GM12865 (cell line): ENCODE measurements around the gene PHTF2.

Experiments
- DNase-seq: peaks from one replicate; pipeline ENCODE4 v3.0.0; 2010; ENCODE audit warnings: low read depth
- H3K4me3 ChIP-seq: 2 replicates; pipeline ENCODE4 v1.5.1; 2011; ENCODE audit warnings: mild to moderate bottlenecking, low read depth, low read length, control low read depth
- TF ChIP-seq, protein P1 (sequence below): IDR thresholded peaks from 2 replicates; pipeline ENCODE4 v1.5.1; 2011; ENCODE audit warnings: low read length, control low read depth, low read depth, inconsistent platforms; ENCODE audit not compliant: insufficient read depth; ENCODE audit errors: missing control alignments

PHTF2 gene

DNA sequence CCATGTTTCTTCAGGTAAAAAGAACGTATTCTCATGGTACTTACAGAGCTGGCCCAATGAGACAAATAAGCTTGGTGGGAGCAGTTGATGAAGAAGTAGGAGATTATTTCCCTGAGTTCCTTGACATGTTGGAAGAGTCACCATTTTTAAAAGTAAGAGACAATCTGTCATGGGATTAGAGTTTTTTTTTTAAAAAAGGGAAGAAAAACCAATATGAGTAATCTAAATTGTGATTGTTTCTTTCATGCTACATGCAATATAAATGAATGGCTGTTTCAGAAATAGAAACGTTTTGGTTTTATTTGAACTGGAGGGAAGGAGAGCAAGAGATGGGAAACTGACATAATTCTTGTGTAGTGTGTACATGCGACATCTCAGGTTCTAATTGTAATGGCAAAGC is 33.1 kb upstream of the PHTF2 start:
- H3K4me3 ChIP-seq: no peak overlapping the region
- no peak for DNase-seq
- TF ChIP-seq, protein P1, sequence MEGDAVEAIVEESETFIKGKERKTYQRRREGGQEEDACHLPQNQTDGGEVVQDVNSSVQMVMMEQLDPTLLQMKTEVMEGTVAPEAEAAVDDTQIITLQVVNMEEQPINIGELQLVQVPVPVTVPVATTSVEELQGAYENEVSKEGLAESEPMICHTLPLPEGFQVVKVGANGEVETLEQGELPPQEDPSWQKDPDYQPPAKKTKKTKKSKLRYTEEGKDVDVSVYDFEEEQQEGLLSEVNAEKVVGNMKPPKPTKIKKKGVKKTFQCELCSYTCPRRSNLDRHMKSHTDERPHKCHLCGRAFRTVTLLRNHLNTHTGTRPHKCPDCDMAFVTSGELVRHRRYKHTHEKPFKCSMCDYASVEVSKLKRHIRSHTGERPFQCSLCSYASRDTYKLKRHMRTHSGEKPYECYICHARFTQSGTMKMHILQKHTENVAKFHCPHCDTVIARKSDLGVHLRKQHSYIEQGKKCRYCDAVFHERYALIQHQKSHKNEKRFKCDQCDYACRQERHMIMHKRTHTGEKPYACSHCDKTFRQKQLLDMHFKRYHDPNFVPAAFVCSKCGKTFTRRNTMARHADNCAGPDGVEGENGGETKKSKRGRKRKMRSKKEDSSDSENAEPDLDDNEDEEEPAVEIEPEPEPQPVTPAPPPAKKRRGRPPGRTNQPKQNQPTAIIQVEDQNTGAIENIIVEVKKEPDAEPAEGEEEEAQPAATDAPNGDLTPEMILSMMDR: no peak

DNA sequence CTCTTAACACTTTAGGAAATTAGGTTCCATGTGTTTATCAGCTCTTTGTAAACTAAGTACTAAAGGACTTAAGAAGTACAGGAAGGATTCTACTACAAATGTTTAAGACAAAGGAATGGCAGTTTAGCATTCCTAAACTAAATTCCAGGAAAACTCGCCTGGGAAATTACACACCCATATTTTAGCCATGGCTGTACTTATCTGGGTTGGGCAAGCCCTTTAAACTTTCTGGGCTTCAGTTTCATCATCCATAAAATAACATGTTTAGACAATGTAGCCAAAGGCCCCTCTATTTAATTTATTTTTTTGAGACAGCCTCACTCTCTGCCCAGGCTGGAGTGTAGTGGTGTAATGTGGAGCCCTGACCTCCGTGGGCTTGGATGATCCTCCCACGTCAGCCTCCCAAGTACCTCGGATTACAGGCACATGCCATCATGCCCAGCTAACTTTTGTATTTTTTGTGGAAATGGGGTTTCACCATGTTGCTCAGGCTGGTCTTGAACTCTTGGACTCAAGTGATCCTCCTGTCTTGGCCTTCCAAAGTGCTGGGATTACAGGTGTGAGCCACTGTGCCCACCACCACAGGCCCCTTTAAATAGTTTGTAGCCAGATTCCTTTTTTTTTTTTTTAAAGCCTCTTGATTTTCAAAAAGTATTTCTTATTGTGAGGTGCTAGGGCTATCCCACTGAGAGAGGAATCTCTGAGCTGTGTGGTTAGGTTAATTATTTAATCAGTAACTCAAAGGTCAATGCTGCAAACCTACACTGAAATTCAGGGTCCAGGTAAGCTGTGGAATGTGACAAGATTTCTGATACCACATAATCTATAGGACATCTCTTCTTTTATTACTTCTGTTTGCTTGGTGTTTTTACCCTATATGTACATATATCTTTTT is 32.4 kb upstream of the PHTF2 start:
- no peak for DNase-seq
- TF ChIP-seq, protein P1: no peak

DNA sequence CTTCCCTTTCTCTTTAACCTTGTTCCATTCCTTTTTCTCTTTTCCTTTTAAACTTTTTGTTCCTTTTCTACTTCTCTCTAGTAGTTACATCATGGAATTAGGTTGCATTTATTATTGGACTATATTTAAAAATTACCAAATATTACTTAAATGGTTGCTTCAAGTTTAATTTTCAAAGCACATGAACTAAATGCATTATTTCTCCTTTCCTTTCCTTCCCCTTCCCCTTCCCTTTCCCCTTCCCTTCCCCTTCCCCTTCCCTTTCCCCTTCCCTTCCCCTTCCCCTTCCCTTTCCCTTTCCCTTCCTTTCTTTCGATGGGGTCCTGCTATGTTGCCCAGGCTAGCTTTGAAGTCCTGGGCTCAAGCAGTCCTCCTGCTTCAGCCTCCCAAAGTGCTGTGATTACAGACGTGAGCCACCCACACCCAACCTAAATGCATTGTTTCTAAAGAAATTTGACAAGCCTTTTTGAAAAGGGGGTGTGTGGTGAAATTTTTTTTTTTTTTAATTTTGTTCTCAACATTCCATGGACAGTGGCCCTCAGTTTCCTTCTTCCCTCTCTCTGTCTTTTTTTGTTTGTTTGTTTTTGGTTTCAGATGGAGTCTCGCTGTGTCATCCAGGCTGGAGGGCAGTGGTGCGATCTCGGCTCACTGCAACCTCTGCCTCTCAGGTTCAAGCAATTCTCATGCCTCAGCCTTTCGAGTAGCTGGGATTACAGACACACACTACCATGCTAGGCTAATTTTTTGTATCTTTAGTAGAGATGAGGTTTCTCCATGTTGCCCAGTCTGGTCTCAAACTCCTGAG is 31.6 kb upstream of the PHTF2 start:
- DNase-seq: no peak
- no peak overlapping the region for H3K4me3 ChIP-seq
- TF ChIP-seq, protein P1: no peak

More for the DNA sequence above, 32.4 kb upstream of the PHTF2 start:
- H3K4me3 ChIP-seq: no peak overlapping the region

DNA sequence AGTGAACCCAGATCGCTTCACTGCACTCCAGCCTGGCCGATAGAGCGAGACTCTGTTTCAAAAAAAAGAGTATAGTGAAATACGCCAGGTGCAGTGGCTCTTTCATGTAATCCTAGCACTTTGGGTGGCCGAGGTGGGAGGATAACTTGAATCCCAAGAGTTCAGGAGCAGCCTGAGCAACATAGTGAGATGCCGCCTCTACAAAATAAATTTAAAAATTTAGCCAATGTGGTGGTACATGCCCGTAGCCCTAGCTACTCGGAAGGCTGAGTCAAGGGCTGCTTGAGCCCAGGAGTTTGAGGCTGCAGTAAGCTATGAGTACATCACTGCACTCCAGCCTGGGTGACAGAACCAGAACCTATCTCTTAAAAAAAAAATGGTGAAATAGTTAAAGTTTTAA is 28.3 kb upstream of the PHTF2 start:
- H3K4me3 ChIP-seq: no peak overlapping the region
- DNase-seq: no peak
- TF ChIP-seq, protein P1: no peak

DNA sequence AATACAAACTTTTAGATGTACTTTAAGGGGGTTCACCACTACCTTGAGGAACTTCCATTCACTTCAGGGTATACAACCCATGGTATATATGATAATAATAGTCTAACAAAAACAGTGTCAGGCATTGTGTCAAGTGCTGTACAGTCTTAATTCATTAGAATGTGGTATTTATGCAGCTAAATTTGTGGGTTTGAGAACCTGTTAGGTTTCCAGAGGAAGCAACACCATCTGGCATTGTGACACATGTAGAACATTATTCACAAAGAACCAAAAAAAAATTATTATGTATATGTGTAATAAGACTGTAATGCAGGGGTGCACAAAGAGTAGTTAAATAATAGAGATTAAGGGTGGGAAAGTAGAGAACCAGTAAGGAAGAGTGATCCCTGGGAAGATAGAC is 26.7 kb upstream of the PHTF2 start:
- TF ChIP-seq, protein P1: no peak

DNA sequence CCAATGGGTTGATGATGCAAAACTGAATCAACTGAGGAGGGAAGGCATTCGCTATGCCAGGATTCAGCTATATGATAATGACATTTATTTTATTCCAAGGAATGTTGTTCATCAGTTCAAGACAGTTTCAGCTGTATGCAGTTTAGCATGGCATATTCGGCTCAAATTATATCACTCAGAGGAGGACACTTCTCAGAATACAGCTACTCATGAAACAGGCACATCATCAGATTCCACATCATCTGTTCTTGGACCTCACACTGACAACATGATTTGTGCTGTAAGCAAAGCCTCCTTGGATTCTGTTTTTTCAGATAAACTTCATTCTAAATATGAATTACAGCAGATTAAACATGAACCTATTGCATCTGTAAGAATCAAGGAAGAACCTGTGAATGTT is 20.0 kb upstream of the PHTF2 start:
- no peak overlapping the region for H3K4me3 ChIP-seq
- no peak for DNase-seq
- TF ChIP-seq, protein P1: no peak

More for the DNA sequence above, 26.7 kb upstream of the PHTF2 start:
- no peak overlapping the region for H3K4me3 ChIP-seq
- no peak for DNase-seq
